ENCODE data around the gene ITGAX. TPM values are rescaled to one million over a fixed set of nuclear protein-coding genes. Genes with fewer than 3 reads are reported as not detected.
"Not testable (repeated sequence)": the region's sequence is repeated elsewhere in the genome, so short reads cannot be mapped to it uniquely, and the experiment has no call there.

ITGAX gene
- total RNA-seq, 1 experiment from 2014 or later, result 0.14 TPM

GRCh38 chr16:31332544-31332943 lies 22.4 kb upstream of the ITGAX start:
- no TSS peak for BruUV-seq (replicated peaks)
- H3K9me3 Mint-ChIP-seq (ENCODE audit: unreplicated experiment), result no peaks in the 10 kb centered on the region
- CTCF ChIA-PET, result interaction anchor here (0.8 to 1.7 kb wide), 3 partner anchors 65 to 347 kb away, joined by 3 to 5 read pairs (median 3); no protein-coding TSS in a partner anchor
- TF ChIP-seq CTCF (IDR thresholded peaks at IDR 0.05; ENCODE audit: unreplicated experiment), result no peak
- intact Hi-C loops (cut with micrococcal nuclease), result no loop called here
- no peaks in the 10 kb centered on the region for H3K36me3 Mint-ChIP-seq (ENCODE audit: insufficient read depth, unreplicated experiment)
- H3K4me1 Mint-ChIP-seq (ENCODE audit: insufficient read depth, unreplicated experiment), result peaks cover 7% of the 10 kb centered on the region
- no peak overlapping the region for H3K27ac Mint-ChIP-seq (ENCODE audit: low read depth, unreplicated experiment)
- POLR2A ChIA-PET, result interaction anchor here (0.7 kb wide), 1 partner anchor 44 kb away, joined by 3 read pairs; no protein-coding TSS in a partner anchor
- no peak for DNase-seq (ENCODE audit: unreplicated experiment)
- peaks cover 51% of the 10 kb centered on the region for H3K27me3 Mint-ChIP-seq (ENCODE audit: insufficient read depth, unreplicated experiment)
- no peak overlapping the region for H3K4me3 Mint-ChIP-seq (ENCODE audit: unreplicated experiment)

- H3K9me3 Mint-ChIP-seq (ENCODE audit: unreplicated experiment), result no peaks in the 10 kb centered on the region
- ChIA-PET POLR2A (no interaction called here), CTCF (interaction anchor here (0.6 to 1.7 kb wide), 12 partner anchors 13 to 426 kb away, joined by 3 to 6 read pairs (median 3); partner anchors contain the start of gene SETD1A)
- peaks cover 7% of the 10 kb centered on the region for H3K4me1 Mint-ChIP-seq (ENCODE audit: insufficient read depth, unreplicated experiment)
- peaks cover 59% of the 10 kb centered on the region for H3K27me3 Mint-ChIP-seq (ENCODE audit: insufficient read depth, unreplicated experiment)
- no peak overlapping the region for H3K27ac Mint-ChIP-seq (ENCODE audit: low read depth, unreplicated experiment)
- H3K4me3 Mint-ChIP-seq (ENCODE audit: unreplicated experiment), result no peak overlapping the region
- BruUV-seq (replicated peaks), result no TSS peak
- intact Hi-C loops (cut with micrococcal nuclease), result no loop called here
- peak; percentile 55 for DNase-seq (ENCODE audit: unreplicated experiment)
- no peaks in the 10 kb centered on the region for H3K36me3 Mint-ChIP-seq (ENCODE audit: insufficient read depth, unreplicated experiment)
- TF ChIP-seq CTCF (IDR thresholded peaks at IDR 0.05; ENCODE audit: unreplicated experiment), result peak; percentile 29
These were observed 21.0 kb upstream of the ITGAX start for GRCh38 chr16:31333686-31334649.

DNA sequence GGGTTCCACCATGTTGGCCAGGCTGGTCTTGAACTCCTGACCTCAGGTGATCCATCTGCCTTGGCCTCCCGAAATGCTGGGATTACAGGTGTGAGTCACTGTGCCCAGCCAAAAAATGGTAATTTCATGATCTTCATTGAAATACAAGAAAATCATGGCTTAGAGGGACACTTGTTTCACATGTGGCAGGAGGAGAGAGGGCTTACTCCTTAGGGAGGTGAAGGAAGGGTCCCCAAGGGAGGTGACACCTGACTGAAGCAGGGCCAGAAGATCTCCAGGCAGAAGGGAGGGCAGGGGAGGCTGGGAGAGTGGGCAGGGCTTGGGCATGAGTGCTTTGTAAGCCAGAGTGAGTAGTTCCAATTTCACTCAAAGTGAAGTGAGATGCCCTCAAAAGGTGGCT lies 20.0 kb upstream of the ITGAX start:
- CTCF ChIA-PET, result no interaction called here
- TF ChIP-seq CTCF (IDR thresholded peaks at IDR 0.05; ENCODE audit: unreplicated experiment), result no peak
- intact Hi-C loops (cut with micrococcal nuclease), result no loop called here
- Mint-ChIP-seq H3K27me3 (ENCODE audit: insufficient read depth, unreplicated experiment) (peaks cover 68% of the 10 kb centered on the region), H3K4me3 (ENCODE audit: unreplicated experiment) (no peak overlapping the region), H3K36me3 (ENCODE audit: insufficient read depth, unreplicated experiment) (no peaks in the 10 kb centered on the region), H3K27ac (ENCODE audit: low read depth, unreplicated experiment) (no peak overlapping the region), H3K4me1 (ENCODE audit: insufficient read depth, unreplicated experiment) (peaks cover 7% of the 10 kb centered on the region), H3K9me3 (ENCODE audit: unreplicated experiment) (no peaks in the 10 kb centered on the region)
- no peak for DNase-seq (ENCODE audit: unreplicated experiment)
- BruUV-seq (replicated peaks), result no TSS peak
- POLR2A ChIA-PET, result no interaction called here

DNA sequence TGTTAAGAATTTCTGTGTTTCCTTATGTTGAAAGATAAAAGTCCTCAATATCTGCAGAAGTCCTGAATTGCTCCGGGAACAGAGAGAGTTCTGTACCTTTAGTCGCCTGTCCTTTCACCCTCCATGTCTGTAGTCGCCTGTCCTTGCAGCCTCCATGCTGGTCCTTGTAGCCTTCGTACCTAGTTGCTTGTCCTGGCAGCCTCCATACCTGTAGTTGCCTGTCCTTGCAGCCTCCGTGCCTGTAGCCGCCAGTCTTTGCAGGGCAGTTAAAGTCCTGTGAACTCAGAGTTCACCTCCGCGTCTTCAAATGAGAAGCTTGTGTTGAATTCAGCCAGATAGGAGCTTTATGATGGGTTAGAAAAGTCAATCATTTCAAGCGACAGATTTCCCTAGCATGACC lies 19.5 kb upstream of the ITGAX start:
- CTCF ChIA-PET, result interaction anchor here (0.6 kb wide), 1 partner anchor 199 kb away, joined by 3 read pairs; no protein-coding TSS in a partner anchor
- H3K36me3 Mint-ChIP-seq (ENCODE audit: insufficient read depth, unreplicated experiment), result no peaks in the 10 kb centered on the region
- H3K4me3 Mint-ChIP-seq (ENCODE audit: unreplicated experiment), result no peak overlapping the region
- intact Hi-C loops (cut with micrococcal nuclease), result no loop called here
- H3K4me1 Mint-ChIP-seq (ENCODE audit: insufficient read depth, unreplicated experiment), result peaks cover 6% of the 10 kb centered on the region
- TF ChIP-seq CTCF (IDR thresholded peaks at IDR 0.05; ENCODE audit: unreplicated experiment), result no peak
- POLR2A ChIA-PET, result no interaction called here
- no peak overlapping the region for H3K27ac Mint-ChIP-seq (ENCODE audit: low read depth, unreplicated experiment)
- H3K9me3 Mint-ChIP-seq (ENCODE audit: unreplicated experiment), result no peaks in the 10 kb centered on the region
- peaks cover 64% of the 10 kb centered on the region for H3K27me3 Mint-ChIP-seq (ENCODE audit: insufficient read depth, unreplicated experiment)
- no TSS peak for BruUV-seq (replicated peaks)
- no peak for DNase-seq (ENCODE audit: unreplicated experiment)

DNA sequence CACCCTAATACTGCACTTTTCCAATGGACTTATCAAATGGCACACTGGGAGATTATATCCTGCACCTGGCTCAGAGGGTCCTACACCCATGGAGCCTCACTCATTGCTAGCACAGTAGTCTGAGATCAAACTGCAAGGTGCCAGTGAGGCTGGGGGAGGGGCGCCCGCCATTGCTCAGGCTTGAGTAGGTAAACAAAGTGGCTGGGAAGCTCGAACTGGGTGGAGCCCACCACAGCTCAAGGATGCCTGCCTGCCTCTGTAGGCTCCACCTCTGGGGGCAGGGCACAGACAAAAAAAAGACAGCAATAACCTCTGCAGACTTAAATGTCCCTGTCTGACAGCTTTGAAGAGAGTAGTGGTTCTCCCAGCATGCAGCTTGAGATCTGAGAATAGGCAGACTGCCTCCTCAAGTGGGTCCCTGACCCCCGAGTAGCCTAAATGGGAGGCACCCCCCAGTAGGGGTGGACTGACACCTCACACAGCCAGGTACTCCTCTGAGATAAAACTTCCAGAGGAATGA lies 16.8 kb upstream of the ITGAX start:
- H3K4me3 Mint-ChIP-seq (ENCODE audit: unreplicated experiment); H3K4me1 Mint-ChIP-seq (ENCODE audit: insufficient read depth, unreplicated experiment); H3K36me3 Mint-ChIP-seq (ENCODE audit: insufficient read depth, unreplicated experiment); DNase-seq (ENCODE audit: unreplicated experiment); H3K27ac Mint-ChIP-seq (ENCODE audit: low read depth, unreplicated experiment); CTCF ChIA-PET; intact Hi-C loops (cut with micrococcal nuclease); POLR2A ChIA-PET; BruUV-seq (replicated peaks); H3K9me3 Mint-ChIP-seq (ENCODE audit: unreplicated experiment): not testable (repeated sequence)
- peaks cover 45% of the 10 kb centered on the region for H3K27me3 Mint-ChIP-seq (ENCODE audit: insufficient read depth, unreplicated experiment)
